Kidney (tissue), 14 donors: ENCODE data around the gene RHCG. TPM values are rescaled to one million over a fixed set of nuclear protein-coding genes. Genes with fewer than 3 reads are reported as not detected.

Experiments
- DNase-seq, 5 donors: peaks; one replicate each; pipeline ENCODE4 v3.0.0-alpha.2; 2013 to 2020
- FAIRE-seq: peaks from 2 replicates; lab custom pipeline; 2012; peaks lifted over from hg19 to GRCh38; lab: Jason Lieb, UNC
- H3K27ac ChIP-seq, 2 donors: one replicate each; pipeline ENCODE4 v1.7.0; 2013; ENCODE audit warnings: low read depth in 2 of 2, low read length in 2 of 2, inconsistent platforms in 1 of 2
- H3K27me3 ChIP-seq: one replicate; pipeline ENCODE4 v1.7.1; 2013; ENCODE audit warnings: low read length, inconsistent platforms; ENCODE audit not compliant: control insufficient read depth, insufficient read depth
- H3K36me3 ChIP-seq, 3 donors: one replicate each; pipeline versions ENCODE4 v1.7.0 to v1.7.1; 2013; ENCODE audit warnings: low read length in 3 of 3, control low read depth in 1 of 3, inconsistent platforms in 1 of 3; ENCODE audit not compliant: insufficient read depth in 3 of 3, control insufficient read depth in 2 of 3
- H3K4me1 ChIP-seq, 3 donors: one replicate each; pipeline versions ENCODE4 v1.7.0 to v1.7.1; 2013; ENCODE audit warnings: low read length in 3 of 3, inconsistent platforms in 1 of 3, low read depth in 1 of 3; ENCODE audit not compliant: control insufficient read depth in 2 of 3, insufficient read depth in 2 of 3
- H3K4me3 ChIP-seq, 3 donors: one replicate each; pipeline versions ENCODE4 v1.7.0 to v1.8.1; 2013; ENCODE audit warnings: low read length in 3 of 3, control low read depth in 1 of 3, inconsistent platforms in 1 of 3
- H3K9ac ChIP-seq, 3 donors: one replicate each; pipeline versions ENCODE4 v1.7.0 to v1.7.1; 2013; ENCODE audit warnings: low read length in 3 of 3, control low read depth in 1 of 3, inconsistent platforms in 1 of 3
- H3K9me3 ChIP-seq, 3 donors: one replicate each; pipeline versions ENCODE4 v1.7.0 to v1.7.1; 2013; ENCODE audit warnings: low read length in 3 of 3, control low read depth in 1 of 3, inconsistent platforms in 1 of 3; ENCODE audit not compliant: control insufficient read depth in 2 of 3, insufficient read depth in 1 of 3
- CTCF ChIP-seq: IDR thresholded peaks from 3 replicates; pipeline ENCODE4 v1.5.1; 2012; ENCODE audit warnings: mild to moderate bottlenecking, moderate library complexity, borderline replicate concordance; ENCODE audit not compliant: insufficient read depth; ENCODE audit errors: extremely low read depth
- intact Hi-C: fragments of 100-400 bp; cut with DNase I; formaldehyde crosslinking; loops from one replicate; pipeline ENCODE4 v1.11.1; 2022
- polyA plus RNA-seq: library from polyadenylated mRNA; stranded (reverse); fragments of 350-450 nt; fragmentation: Illumina TruSeq; extraction: RNeasy Lipid Tissue Mini Kit (QIAGEN cat#74804); gene quantifications from one replicate; pipeline ENCODE4 v1.2.3, GENCODE V29; 2014; ENCODE audit warnings: low read depth, low replicate concordance; ENCODE audit not compliant: insufficient read depth
- total RNA-seq: library from RNA; stranded (reverse); fragmentation: NEBNext Ultra II Directional; extraction: Animal tissue kit (Norgen Biotek cat#: 25700); gene quantifications from one replicate; pipeline ENCODE4 v1.2.1, GENCODE V29; 2021
- donor health status: control.
- donor health status: control.
- donor health status: control.
- donor health status: control.
- donor health status: control.
- donor health status: DM: yes; HTN: yes; CAD: no.
- donor health status: Normal renal cell carcinoma (clear cell type).

RHCG gene
- total and polyA plus RNA-seq, 2 donors from 2014 or later = 1.5 to 373 TPM

- Histone ChIP-seq H3K9ac (no peak overlapping the region), H3K27me3 (no peaks in the 10 kb centered on the region), H3K4me3 (no peak overlapping the region), H3K4me1 (no peaks in the 10 kb centered on the region), H3K9me3 (peaks cover 0 to 4% (median 0%) of the 10 kb centered on the region in 3 donors), H3K27ac (no peak overlapping the region), H3K36me3 (no peaks in the 10 kb centered on the region)
- intact Hi-C loops = no loop called here
- FAIRE-seq (no peak), DNase-seq (peak in 1 of 5 donors; percentile 15)
- TF ChIP-seq CTCF = no peak
These were observed 36.9 kb downstream of the RHCG start for GRCh38 chr15:89459271-89460038.

DNA sequence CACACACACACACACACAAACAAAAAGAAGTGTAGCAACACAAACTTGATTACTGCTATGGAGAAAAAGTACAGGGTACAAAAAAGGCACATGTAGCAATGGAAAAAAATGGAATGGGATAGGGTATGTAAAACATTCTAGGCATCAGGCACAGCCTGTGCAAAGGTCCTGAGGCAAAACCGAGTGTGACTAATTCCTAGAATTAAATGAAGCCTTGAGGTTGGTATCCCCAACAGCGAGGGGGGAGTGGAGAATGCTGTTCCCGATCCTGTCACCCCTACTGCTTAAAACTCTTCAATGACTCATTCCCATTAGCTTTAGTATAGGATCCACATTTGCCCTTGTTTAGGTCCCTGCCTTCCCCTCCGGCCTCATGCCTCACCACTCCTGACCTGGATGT is 37.9 kb downstream of the RHCG start:
- Histone ChIP-seq H3K9ac (no peak overlapping the region), H3K4me3 (no peak overlapping the region), H3K4me1 (no peaks in the 10 kb centered on the region), H3K9me3 (peaks cover 0 to 4% (median 0%) of the 10 kb centered on the region in 3 donors), H3K27me3 (no peaks in the 10 kb centered on the region), H3K27ac (no peak overlapping the region), H3K36me3 (no peaks in the 10 kb centered on the region)
- DNase-seq (peak in 1 of 5 donors; percentile 13), FAIRE-seq (no peak)
- intact Hi-C loops = no loop called here
- TF ChIP-seq CTCF = no peak

GRCh38 chr15:89457086-89457485 is 39.3 kb downstream of the RHCG start:
- H3K4me3 ChIP-seq = no peak overlapping the region
- no peak for TF ChIP-seq CTCF
- peaks cover 0 to 4% (median 0%) of the 10 kb centered on the region in 3 donors for H3K9me3 ChIP-seq
- H3K27ac ChIP-seq = no peak overlapping the region
- no peak overlapping the region for H3K9ac ChIP-seq
- no peaks in the 10 kb centered on the region for H3K36me3 ChIP-seq
- no peaks in the 10 kb centered on the region for H3K4me1 ChIP-seq
- intact Hi-C loops = no loop called here
- no peak for FAIRE-seq
- DNase-seq = no peak
- H3K27me3 ChIP-seq = no peaks in the 10 kb centered on the region
